GM19397 (cell line): ENCODE results near the gene PTPN9.

Experiments used
- ATAC-seq: cut with Tn5 transposase; IDR thresholded peaks from one replicate; pipeline ENCODE4 v1.9.1; 2021; ENCODE audit warnings: mild to moderate bottlenecking, moderate library complexity; ENCODE audit not compliant: unreplicated experiment

Gene PTPN9

GRCh38 chr15:75425966-75426500 lies 153.1 kb downstream of the PTPN9 start:
- ATAC-seq: no peak

- ATAC-seq: no peak
These were observed 156.6 kb downstream of the PTPN9 start for GRCh38 chr15:75422554-75422953.

GRCh38 chr15:75420698-75421097 lies 158.4 kb downstream of the PTPN9 start:
- ATAC-seq: no peak

DNA sequence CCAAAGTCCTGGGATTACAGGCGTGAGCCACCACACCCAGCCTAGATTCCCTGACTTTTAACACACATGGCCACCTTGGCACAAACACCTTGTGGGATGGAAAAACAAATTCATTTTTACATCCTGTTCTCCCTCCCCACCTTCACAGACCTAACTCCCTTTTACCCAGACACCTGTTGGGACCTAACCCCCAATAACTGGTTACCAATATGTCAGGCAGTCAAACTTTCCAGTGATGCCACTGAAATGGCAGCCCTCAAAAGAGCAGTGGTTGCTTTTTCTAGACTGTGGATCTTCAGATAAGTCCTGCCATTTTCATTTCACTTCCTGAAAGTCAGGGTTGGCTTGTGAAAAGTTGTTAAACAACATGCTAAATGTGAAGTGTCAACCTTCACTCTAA lies 162.5 kb downstream of the PTPN9 start:
- no peak for ATAC-seq
